Bronchial epithelial cell (primary cell): ENCODE data around the gene RPS6KA4. TPM values are rescaled to one million over a fixed set of nuclear protein-coding genes. Genes with fewer than 3 reads are reported as not detected.

Source experiments
- DNase-seq: peaks from one replicate; pipeline ENCODE4 v3.0.0-alpha.2; 2010; ENCODE audit warnings: low read depth
- FAIRE-seq: peaks from 2 replicates; lab custom pipeline; 2011; peaks lifted over from hg19 to GRCh38; lab: Jason Lieb, UNC
- H3K27me3 ChIP-seq: 2 replicates; pipeline ENCODE4 v1.5.1; 2011; ENCODE audit warnings: low read length; ENCODE audit not compliant: control insufficient read depth, insufficient read depth
- H3K36me3 ChIP-seq: 2 replicates; pipeline ENCODE4 v1.5.1; 2011; ENCODE audit warnings: low read length; ENCODE audit not compliant: control insufficient read depth, insufficient read depth
- H3K4me3 ChIP-seq: 2 replicates; pipeline ENCODE4 v1.5.1; 2011; ENCODE audit warnings: mild to moderate bottlenecking, low read depth, low read length, control low read depth
- total RNA-seq: library from RNA; depleted of rRNA; stranded (reverse); fragments of >200 nt; gene quantifications from 2 replicates; pipeline ENCODE4 v1.2.1, GENCODE V29; 2014
- TF ChIP-seq, protein P1 (sequence below): IDR thresholded peaks from 2 replicates; pipeline ENCODE4 v1.5.1; 2011; ENCODE audit warnings: mild to moderate bottlenecking, moderate library complexity, low read length, control low read depth, inconsistent platforms; ENCODE audit not compliant: insufficient read depth, severe bottlenecking

Gene RPS6KA4
- total RNA-seq, 1 donor from 2014 or later = 59.5 TPM

DNA sequence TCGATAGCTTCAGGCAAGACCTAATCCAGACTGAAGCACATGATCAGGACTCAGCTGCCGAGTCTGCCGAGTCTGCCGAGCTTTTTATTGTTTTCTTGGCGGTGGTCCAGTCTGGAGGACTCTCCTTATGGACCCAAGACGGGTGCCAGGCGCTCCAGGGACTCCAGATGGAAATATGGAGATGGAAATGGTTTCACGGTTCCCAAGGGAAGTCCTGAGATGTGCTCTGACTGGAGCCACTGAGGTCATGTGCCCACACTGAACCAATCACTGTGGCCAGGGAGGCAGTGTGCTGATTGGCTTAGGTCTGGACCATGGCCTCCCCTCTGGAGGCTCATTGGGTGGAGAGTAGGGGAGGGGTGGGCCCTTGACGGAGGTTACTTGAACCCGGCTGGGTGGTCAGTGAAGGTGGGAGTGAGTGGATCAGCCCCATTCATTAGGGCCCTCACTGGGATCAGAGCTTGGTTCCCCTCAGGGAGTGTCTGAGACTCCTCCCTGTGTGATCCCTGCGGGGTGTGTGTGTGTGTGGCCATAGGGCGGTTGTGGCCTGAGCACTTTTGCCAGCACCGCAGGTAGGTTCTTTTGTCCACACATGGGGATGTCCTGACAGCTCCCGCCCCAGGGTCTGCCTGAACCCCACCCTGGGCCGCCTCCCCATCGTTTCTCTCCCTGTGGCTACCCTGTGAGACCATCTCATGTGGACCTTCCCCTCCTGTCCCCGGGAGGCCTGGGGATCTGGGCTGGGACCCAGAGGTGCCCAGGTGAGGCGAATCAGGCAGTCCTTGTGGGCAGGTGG is 14.0 kb downstream of the RPS6KA4 start:
- peaks cover 8% of the 10 kb centered on the region for H3K36me3 ChIP-seq
- no peaks in the 10 kb centered on the region for H3K27me3 ChIP-seq
- FAIRE-seq = no peak
- TF ChIP-seq, protein P1, sequence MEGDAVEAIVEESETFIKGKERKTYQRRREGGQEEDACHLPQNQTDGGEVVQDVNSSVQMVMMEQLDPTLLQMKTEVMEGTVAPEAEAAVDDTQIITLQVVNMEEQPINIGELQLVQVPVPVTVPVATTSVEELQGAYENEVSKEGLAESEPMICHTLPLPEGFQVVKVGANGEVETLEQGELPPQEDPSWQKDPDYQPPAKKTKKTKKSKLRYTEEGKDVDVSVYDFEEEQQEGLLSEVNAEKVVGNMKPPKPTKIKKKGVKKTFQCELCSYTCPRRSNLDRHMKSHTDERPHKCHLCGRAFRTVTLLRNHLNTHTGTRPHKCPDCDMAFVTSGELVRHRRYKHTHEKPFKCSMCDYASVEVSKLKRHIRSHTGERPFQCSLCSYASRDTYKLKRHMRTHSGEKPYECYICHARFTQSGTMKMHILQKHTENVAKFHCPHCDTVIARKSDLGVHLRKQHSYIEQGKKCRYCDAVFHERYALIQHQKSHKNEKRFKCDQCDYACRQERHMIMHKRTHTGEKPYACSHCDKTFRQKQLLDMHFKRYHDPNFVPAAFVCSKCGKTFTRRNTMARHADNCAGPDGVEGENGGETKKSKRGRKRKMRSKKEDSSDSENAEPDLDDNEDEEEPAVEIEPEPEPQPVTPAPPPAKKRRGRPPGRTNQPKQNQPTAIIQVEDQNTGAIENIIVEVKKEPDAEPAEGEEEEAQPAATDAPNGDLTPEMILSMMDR = no peak
- peak; percentile 15 for DNase-seq
- no peak overlapping the region for H3K4me3 ChIP-seq

DNA sequence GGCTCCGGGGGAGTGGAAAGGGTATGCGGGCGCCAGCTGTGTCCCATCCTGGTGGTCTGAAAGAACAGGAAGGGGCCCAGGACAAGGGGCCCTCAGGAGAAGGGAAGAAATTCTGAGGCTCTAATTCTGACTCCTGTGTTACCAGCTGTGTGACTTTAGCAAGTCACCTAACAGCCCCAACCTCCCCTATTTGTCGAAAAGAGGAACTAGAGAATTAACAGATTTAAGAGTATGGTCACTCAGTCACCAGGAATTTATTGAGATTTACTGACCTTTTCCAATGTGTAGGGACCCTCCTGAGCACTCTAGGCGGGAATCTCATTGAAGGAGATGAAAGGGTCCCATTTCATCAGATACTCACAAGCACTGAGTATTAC is 14.6 kb downstream of the RPS6KA4 start:
- H3K27me3 ChIP-seq = no peaks in the 10 kb centered on the region
- peaks cover 5% of the 10 kb centered on the region for H3K36me3 ChIP-seq
- FAIRE-seq (no peak), DNase-seq (no peak)
- H3K4me3 ChIP-seq = no peak overlapping the region
- TF ChIP-seq, protein P1 = no peak

DNA sequence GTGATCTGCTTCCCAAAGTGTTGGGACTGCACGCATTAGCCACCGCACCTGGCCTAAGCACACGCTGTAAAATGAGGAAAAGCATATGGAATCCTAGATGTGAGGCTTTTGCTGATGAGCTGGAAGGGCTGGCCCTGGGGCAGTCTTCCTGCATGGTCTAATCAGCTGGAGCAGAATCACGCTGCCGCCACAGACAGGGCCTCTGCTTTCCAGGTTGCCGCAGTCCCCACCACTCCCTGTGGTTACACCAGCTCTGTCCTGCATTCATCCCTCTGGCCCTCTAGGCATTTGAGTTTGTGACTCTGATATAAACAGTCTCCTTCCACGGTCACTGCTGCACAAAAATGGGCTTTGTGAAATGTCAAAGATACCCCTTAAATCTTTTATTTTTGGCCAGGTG is 17.1 kb downstream of the RPS6KA4 start:
- TF ChIP-seq, protein P1 = no peak
- FAIRE-seq = no peak
- DNase-seq = no peak
- Histone ChIP-seq H3K4me3 (no peak overlapping the region), H3K27me3 (no peaks in the 10 kb centered on the region), H3K36me3 (no peaks in the 10 kb centered on the region)

DNA sequence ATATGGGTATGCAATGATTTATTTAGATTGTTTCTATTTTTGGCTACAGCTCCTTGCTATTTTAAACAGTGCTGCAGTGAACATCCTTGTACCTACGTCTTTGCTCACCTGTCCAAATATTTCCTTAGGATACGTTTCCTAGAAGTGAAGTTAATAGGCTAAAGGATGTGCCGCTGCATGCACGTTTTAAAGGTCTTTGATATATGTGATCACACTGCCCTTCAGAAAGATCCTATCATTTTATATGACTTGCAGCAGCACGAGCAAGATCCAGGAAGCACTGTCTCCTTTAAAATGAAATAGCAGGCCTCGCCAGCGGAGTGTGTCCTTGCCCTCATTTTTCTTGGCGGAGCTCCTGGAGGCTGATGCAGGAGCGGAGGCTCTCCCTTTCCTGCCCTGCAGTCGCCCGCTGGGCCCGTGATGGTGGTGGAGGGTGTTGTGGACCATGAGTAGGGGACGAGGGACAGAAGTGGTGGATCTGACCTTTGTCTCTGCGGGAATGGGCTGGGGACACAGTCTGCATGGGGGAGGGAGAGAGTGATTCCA is 19.4 kb downstream of the RPS6KA4 start:
- Histone ChIP-seq H3K36me3 (no peaks in the 10 kb centered on the region), H3K27me3 (peaks cover 2% of the 10 kb centered on the region), H3K4me3 (no peak overlapping the region)
- DNase-seq (no peak), FAIRE-seq (no peak)
- TF ChIP-seq, protein P1 = no peak

DNA sequence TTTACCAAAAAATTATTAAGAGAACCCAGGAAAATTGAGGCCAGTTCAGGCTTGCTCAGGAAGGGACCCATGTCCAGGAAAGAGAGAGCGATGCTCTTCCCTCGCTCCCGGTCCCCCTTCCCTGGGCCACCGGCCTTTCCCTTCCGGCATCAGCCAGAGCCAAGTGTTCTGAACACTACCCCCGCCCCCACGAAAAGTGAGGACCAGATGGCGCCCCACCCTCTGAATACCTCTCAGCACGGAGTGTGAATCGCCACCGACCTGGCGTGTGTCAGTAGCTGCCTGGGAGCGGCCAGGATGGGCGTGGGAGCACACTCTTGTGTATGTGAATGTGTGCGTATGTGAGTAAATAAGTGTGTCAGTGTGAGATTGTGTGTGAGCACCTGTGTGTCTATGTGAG is 20.2 kb downstream of the RPS6KA4 start:
- Histone ChIP-seq H3K27me3 (peaks cover 4% of the 10 kb centered on the region), H3K36me3 (no peaks in the 10 kb centered on the region), H3K4me3 (no peak overlapping the region)
- TF ChIP-seq, protein P1 = no peak
- FAIRE-seq = no peak
- DNase-seq = no peak
